Measurements from ENCODE around the gene DNAJB13.

The DNAJB13 gene

GRCh38 chr11:73950869-73951710 lies at the start of gene DNAJB13:
Gene DNAJB13 (plus strand): TSS chr11:73951026. CDS start chr11:73951070, 44 bp downstream.
- Histone ChIP-seq H3K4me3 (ENCODE audit: low read length) (no peak within 1 kb of the TSS), H3K9me3 (replicated peaks; ENCODE audit: insufficient read depth, low read length) (no peaks in the 10 kb centered on the region), H3F3A (ENCODE audit: insufficient read depth, low read length) (no peaks in the 10 kb centered on the region), H3K9ac (ENCODE audit: low read length) (no peak within 1 kb of the TSS), H3K4me1 (ENCODE audit: low read length) (no peaks in the 10 kb centered on the region), H3K36me3 (replicated peaks; ENCODE audit: insufficient read depth, low read length) (no peaks in the 10 kb centered on the region), H3K9me2 (replicated peaks; ENCODE audit: insufficient read depth, low read length) (no peaks in the 10 kb centered on the region), H3K27me3 (replicated peaks; ENCODE audit: insufficient read depth, low read length) (no peaks in the 10 kb centered on the region), H4K20me1 (ENCODE audit: insufficient read depth, low read length) (no peaks in the 10 kb centered on the region), H3K79me2 (ENCODE audit: low read length) (no peaks in the 10 kb centered on the region), H2AFZ (ENCODE audit: low read length) (no peak within 1 kb of the TSS), H3K27ac (ENCODE audit: low read length) (no peak within 1 kb of the TSS), H3K4me2 (ENCODE audit: low read depth, low read length) (no peak within 1 kb of the TSS)
- peak; percentile 23 for DNase-seq
- TF ChIP-seq CTCF (IDR thresholded peaks at IDR 0.05; ENCODE audit: low read length) (no peak), EZH2phosphoT487 (IDR thresholded peaks at IDR 0.05; ENCODE audit: low read length) (no peak), EZH2 (optimal IDR thresholded peaks at IDR 0.05; ENCODE audit: low read depth, low read length) (no peak)

- Histone ChIP-seq H4K20me1 (ENCODE audit: insufficient read depth, low read length) (no peaks in the 10 kb centered on the region), H3K4me3 (ENCODE audit: low read length) (no peak overlapping the region), H3K4me2 (ENCODE audit: low read depth, low read length) (no peak overlapping the region), H3K27me3 (replicated peaks; ENCODE audit: insufficient read depth, low read length) (no peaks in the 10 kb centered on the region), H3K9ac (ENCODE audit: low read length) (no peak overlapping the region), H3K36me3 (replicated peaks; ENCODE audit: insufficient read depth, low read length) (no peaks in the 10 kb centered on the region), H3K4me1 (ENCODE audit: low read length) (no peaks in the 10 kb centered on the region), H2AFZ (ENCODE audit: low read length) (no peak overlapping the region), H3F3A (ENCODE audit: insufficient read depth, low read length) (no peaks in the 10 kb centered on the region), H3K79me2 (ENCODE audit: low read length) (no peaks in the 10 kb centered on the region), H3K9me2 (replicated peaks; ENCODE audit: insufficient read depth, low read length) (no peaks in the 10 kb centered on the region), H3K9me3 (replicated peaks; ENCODE audit: insufficient read depth, low read length) (no peaks in the 10 kb centered on the region), H3K27ac (ENCODE audit: low read length) (no peak overlapping the region)
- TF ChIP-seq EZH2 (optimal IDR thresholded peaks at IDR 0.05; ENCODE audit: low read depth, low read length) (no peak), CTCF (IDR thresholded peaks at IDR 0.05; ENCODE audit: low read length) (no peak), EZH2phosphoT487 (IDR thresholded peaks at IDR 0.05; ENCODE audit: low read length) (no peak)
- no peak for DNase-seq
These were observed 48.5 kb upstream of the DNAJB13 start for GRCh38 chr11:73902303-73902702.

GRCh38 chr11:73907191-73907590 lies 43.6 kb upstream of the DNAJB13 start:
- Histone ChIP-seq H3F3A (ENCODE audit: insufficient read depth, low read length) (no peaks in the 10 kb centered on the region), H3K36me3 (replicated peaks; ENCODE audit: insufficient read depth, low read length) (no peaks in the 10 kb centered on the region), H3K27me3 (replicated peaks; ENCODE audit: insufficient read depth, low read length) (no peaks in the 10 kb centered on the region), H4K20me1 (ENCODE audit: insufficient read depth, low read length) (no peaks in the 10 kb centered on the region), H3K9me2 (replicated peaks; ENCODE audit: insufficient read depth, low read length) (no peaks in the 10 kb centered on the region), H3K9me3 (replicated peaks; ENCODE audit: insufficient read depth, low read length) (no peaks in the 10 kb centered on the region), H3K27ac (ENCODE audit: low read length) (no peak overlapping the region), H3K4me3 (ENCODE audit: low read length) (no peak overlapping the region), H3K4me1 (ENCODE audit: low read length) (no peaks in the 10 kb centered on the region), H2AFZ (ENCODE audit: low read length) (no peak overlapping the region), H3K4me2 (ENCODE audit: low read depth, low read length) (no peak overlapping the region), H3K79me2 (ENCODE audit: low read length) (no peaks in the 10 kb centered on the region), H3K9ac (ENCODE audit: low read length) (no peak overlapping the region)
- TF ChIP-seq CTCF (IDR thresholded peaks at IDR 0.05; ENCODE audit: low read length) (no peak), EZH2 (optimal IDR thresholded peaks at IDR 0.05; ENCODE audit: low read depth, low read length) (no peak), EZH2phosphoT487 (IDR thresholded peaks at IDR 0.05; ENCODE audit: low read length) (no peak)
- no peak for DNase-seq
